SK-N-SH treated with all-trans-retinoic acid at 6 μM for 48 hours (cell line): ENCODE results near the gene ESRP2.

ENCODE experiments used
- ARNTL ChIP-seq: fragments of 450-650 bp; formaldehyde crosslinking; IDR thresholded peaks from 2 replicates; pipeline ENCODE4 v1.5.0; 2020; ENCODE audit warnings: low read depth, mild to moderate bottlenecking, moderate library complexity, borderline replicate concordance
- GLIS3 ChIP-seq: fragments of 250-450 bp; sonication (Bioruptor Pico); IDR thresholded peaks from 2 replicates; pipeline ENCODE4 v1.5.0; 2020; ENCODE audit warnings: mild to moderate bottlenecking, moderate library complexity
- ISL1 ChIP-seq: fragments of 250-450 bp; sonication (Bioruptor Pico); IDR thresholded peaks from 2 replicates; pipeline ENCODE4 v2.1.2; 2022; ENCODE audit warnings: mild to moderate bottlenecking, moderate library complexity
- OSR1 ChIP-seq: fragments of 250-450 bp; sonication (Bioruptor Pico); IDR thresholded peaks from 2 replicates; pipeline ENCODE4 v1.8.0; 2022; ENCODE audit warnings: moderate library complexity, mild to moderate bottlenecking, inconsistent platforms
- ZFP3 ChIP-seq: fragments of 250-450 bp; sonication (Bioruptor Pico); IDR thresholded peaks from 2 replicates; pipeline ENCODE4 v1.5.0; 2020; ENCODE audit warnings: mild to moderate bottlenecking, moderate library complexity
- TF ChIP-seq, protein P1 (sequence below): fragments of 250-450 bp; sonication (Bioruptor Pico); IDR thresholded peaks from 2 replicates; pipeline ENCODE4 v1.5.1; 2020; ENCODE audit warnings: low read depth, mild to moderate bottlenecking, moderate library complexity
- TF ChIP-seq, protein P2 (sequence below): fragments of 250-450 bp; sonication (Bioruptor Pico); IDR thresholded peaks from 2 replicates; pipeline ENCODE4 v1.8.0; 2020; ENCODE audit warnings: mild to moderate bottlenecking, moderate library complexity, borderline replicate concordance

DNA sequence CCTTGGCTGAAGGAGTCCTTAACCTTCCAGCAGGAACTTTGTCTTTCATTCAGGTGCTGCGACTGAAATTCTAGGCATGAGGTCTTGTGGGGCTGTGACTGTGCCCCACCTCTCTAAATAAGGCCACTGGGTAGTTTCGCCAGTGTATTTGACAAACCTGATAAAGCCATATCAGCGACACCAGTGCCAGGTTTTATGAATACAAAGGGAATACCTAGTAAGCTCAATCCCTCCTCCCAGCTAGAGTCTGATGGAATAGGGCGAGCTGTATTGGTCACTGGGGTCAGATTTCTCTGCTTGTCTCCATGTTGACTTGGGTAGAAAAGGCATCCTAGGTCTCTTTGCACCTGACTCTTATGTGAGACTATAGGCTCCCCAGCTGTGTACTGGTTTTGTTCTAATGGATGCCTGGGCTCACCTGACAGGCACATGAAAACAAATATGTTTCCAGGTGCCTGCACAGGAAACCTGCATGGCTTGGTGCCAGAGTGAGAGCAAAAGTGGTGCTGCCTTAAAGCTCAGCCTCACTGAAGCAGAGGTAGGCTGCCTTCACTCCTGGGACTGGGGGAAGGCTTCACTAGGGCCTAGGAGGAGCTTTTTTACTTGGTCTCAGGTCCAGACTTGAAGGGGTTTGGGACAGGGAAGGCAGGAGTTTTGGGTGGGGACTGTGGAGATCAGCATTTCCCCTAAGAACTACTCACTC, 36.7 kb upstream of the ESRP2 start:
- TF ChIP-seq OSR1 (CRISPR knock-in tag) (no peak), ZFP3 (CRISPR knock-in tag) (no peak), ARNTL (CRISPR knock-in tag) (no peak), ISL1 (no peak), GLIS3 (no peak)
- TF ChIP-seq, protein P1, sequence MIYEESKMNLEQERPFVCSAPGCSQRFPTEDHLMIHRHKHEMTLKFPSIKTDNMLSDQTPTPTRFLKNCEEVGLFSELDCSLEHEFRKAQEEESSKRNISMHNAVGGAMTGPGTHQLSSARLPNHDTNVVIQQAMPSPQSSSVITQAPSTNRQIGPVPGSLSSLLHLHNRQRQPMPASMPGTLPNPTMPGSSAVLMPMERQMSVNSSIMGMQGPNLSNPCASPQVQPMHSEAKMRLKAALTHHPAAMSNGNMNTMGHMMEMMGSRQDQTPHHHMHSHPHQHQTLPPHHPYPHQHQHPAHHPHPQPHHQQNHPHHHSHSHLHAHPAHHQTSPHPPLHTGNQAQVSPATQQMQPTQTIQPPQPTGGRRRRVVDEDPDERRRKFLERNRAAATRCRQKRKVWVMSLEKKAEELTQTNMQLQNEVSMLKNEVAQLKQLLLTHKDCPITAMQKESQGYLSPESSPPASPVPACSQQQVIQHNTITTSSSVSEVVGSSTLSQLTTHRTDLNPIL (CRISPR knock-in tag): no peak
- TF ChIP-seq, protein P2, sequence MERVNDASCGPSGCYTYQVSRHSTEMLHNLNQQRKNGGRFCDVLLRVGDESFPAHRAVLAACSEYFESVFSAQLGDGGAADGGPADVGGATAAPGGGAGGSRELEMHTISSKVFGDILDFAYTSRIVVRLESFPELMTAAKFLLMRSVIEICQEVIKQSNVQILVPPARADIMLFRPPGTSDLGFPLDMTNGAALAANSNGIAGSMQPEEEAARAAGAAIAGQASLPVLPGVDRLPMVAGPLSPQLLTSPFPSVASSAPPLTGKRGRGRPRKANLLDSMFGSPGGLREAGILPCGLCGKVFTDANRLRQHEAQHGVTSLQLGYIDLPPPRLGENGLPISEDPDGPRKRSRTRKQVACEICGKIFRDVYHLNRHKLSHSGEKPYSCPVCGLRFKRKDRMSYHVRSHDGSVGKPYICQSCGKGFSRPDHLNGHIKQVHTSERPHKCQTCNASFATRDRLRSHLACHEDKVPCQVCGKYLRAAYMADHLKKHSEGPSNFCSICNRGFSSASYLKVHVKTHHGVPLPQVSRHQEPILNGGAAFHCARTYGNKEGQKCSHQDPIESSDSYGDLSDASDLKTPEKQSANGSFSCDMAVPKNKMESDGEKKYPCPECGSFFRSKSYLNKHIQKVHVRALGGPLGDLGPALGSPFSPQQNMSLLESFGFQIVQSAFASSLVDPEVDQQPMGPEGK: no peak
